ENCODE measurements around the gene CNTN5. TPM values are rescaled to one million over a fixed set of nuclear protein-coding genes. Genes with fewer than 3 reads are reported as not detected.

The CNTN5 gene
- total and polyA plus RNA-seq, 7 donors, result under 0.01 to 0.46 TPM; not detected in 5

GRCh38 chr11:100072131-100072530, 1051.4 kb downstream of the CNTN5 start:
- Histone ChIP-seq H3K36me3 (ENCODE audit: insufficient read depth in 1 of 2, low read depth in 1 of 2) (no peaks in the 10 kb centered on the region), H3K4me1 (no peaks in the 10 kb centered on the region), H3K27me3 (ENCODE audit: insufficient read depth in 3 of 3, low read length in 2 of 3) (no peaks in the 10 kb centered on the region), H3K9me3 (no peaks in the 10 kb centered on the region), H3K4me3 (no peak overlapping the region), H3K27ac (no peak overlapping the region)
- ATAC-seq (no peak), DNase-seq (no peak)
- TF ChIP-seq CTCF (IDR thresholded peaks at IDR 0.05), result no peak
- intact Hi-C loops (cut with DNase I), result no loop called here

GRCh38 chr11:100080381-100080780, 1059.6 kb downstream of the CNTN5 start:
- TF ChIP-seq CTCF (IDR thresholded peaks at IDR 0.05), result no peak
- ATAC-seq (no peak), DNase-seq (no peak)
- intact Hi-C loops (cut with DNase I), result no loop called here
- no peak overlapping the region for H3K27ac ChIP-seq
- H3K9me3 ChIP-seq, result no peaks in the 10 kb centered on the region
- no peaks in the 10 kb centered on the region for H3K36me3 ChIP-seq (ENCODE audit: insufficient read depth in 1 of 2, low read depth in 1 of 2)
- no peaks in the 10 kb centered on the region for H3K27me3 ChIP-seq (ENCODE audit: insufficient read depth in 3 of 3, low read length in 2 of 3)
- H3K4me3 ChIP-seq, result no peak overlapping the region
- 77 to 80% (median 78%) methylated on average over 2 of the region's 2 CpGs for WGBS, 3 donors
- H3K4me1 ChIP-seq, result no peaks in the 10 kb centered on the region

- intact Hi-C loops (cut with DNase I), result no loop called here
- ATAC-seq, result no peak
Measured at GRCh38 chr11:100080821-100081220, 1060.1 kb downstream of the CNTN5 start.

GRCh38 chr11:100093698-100094097, 1072.9 kb downstream of the CNTN5 start:
- no peak for DNase-seq
- no peak for ATAC-seq
- H3K27me3 ChIP-seq (ENCODE audit: insufficient read depth in 3 of 3, low read length in 2 of 3), result no peaks in the 10 kb centered on the region

More at GRCh38 chr11:100080821-100081220, 1060.1 kb downstream of the CNTN5 start:
- TF ChIP-seq CTCF (IDR thresholded peaks at IDR 0.05), result no peak
- H3K4me1 ChIP-seq, result no peaks in the 10 kb centered on the region
- no peaks in the 10 kb centered on the region for H3K9me3 ChIP-seq
- no peaks in the 10 kb centered on the region for H3K27me3 ChIP-seq (ENCODE audit: insufficient read depth in 3 of 3, low read length in 2 of 3)
- H3K4me3 ChIP-seq, result no peak overlapping the region
- DNase-seq, result no peak
- no peaks in the 10 kb centered on the region for H3K36me3 ChIP-seq (ENCODE audit: insufficient read depth in 1 of 2, low read depth in 1 of 2)
- H3K27ac ChIP-seq, result no peak overlapping the region

More at GRCh38 chr11:100093698-100094097, 1072.9 kb downstream of the CNTN5 start:
- intact Hi-C loops (cut with DNase I), result no loop called here
- Histone ChIP-seq H3K27ac (no peak overlapping the region), H3K4me1 (no peaks in the 10 kb centered on the region), H3K36me3 (ENCODE audit: insufficient read depth in 1 of 2, low read depth in 1 of 2) (no peaks in the 10 kb centered on the region), H3K4me3 (no peak overlapping the region), H3K9me3 (no peaks in the 10 kb centered on the region)
- 85 to 88% (median 87%) methylated on average over 2 of the region's 2 CpGs for WGBS, 3 donors
- TF ChIP-seq CTCF (IDR thresholded peaks at IDR 0.05), result no peak

Data from psoas muscle (tissue), 8 donors.